Calu3 (cell line): Measurements from ENCODE around the gene TP53BP2. TPM values are rescaled to one million over a fixed set of nuclear protein-coding genes. Genes with fewer than 3 reads are reported as not detected.

Experiments
- BruUV-seq: library from RNA; stranded (reverse); fragments of 400-500 nt; replicated peaks from 2 replicates; lab custom pipeline; 2021; lab: Mats Ljungman, UMichigan
- CTCF ChIA-PET: fragments of 300-600 bp; sonication (Branson Sonifier 250); formaldehyde crosslinking; loops from one replicate; lab custom pipeline; 2022; ENCODE audit warnings: antibody characterized with exemption; lab: Charles Lee
- DNase-seq: peaks from one replicate; pipeline ENCODE4 v3.0.0; 2022
- H3K27ac Mint-ChIP-seq: one replicate; pipeline ENCODE4 v1.8.0; 2022; ENCODE audit warnings: mixed read lengths; ENCODE audit not compliant: unreplicated experiment
- H3K27me3 Mint-ChIP-seq: one replicate; pipeline ENCODE4 v1.8.0; 2022; ENCODE audit warnings: mixed read lengths; ENCODE audit not compliant: unreplicated experiment
- H3K36me3 Mint-ChIP-seq: one replicate; pipeline ENCODE4 v1.8.0; 2022; ENCODE audit warnings: mild to moderate bottlenecking, moderate library complexity, mixed read lengths; ENCODE audit not compliant: insufficient read depth, unreplicated experiment
- H3K4me1 Mint-ChIP-seq: one replicate; pipeline ENCODE4 v1.8.0; 2022; ENCODE audit warnings: mild to moderate bottlenecking, low read depth, mixed read lengths; ENCODE audit not compliant: unreplicated experiment
- H3K4me3 Mint-ChIP-seq: one replicate; pipeline ENCODE4 v1.8.0; 2022; ENCODE audit warnings: mild to moderate bottlenecking, low read depth, moderate library complexity, mixed read lengths; ENCODE audit not compliant: unreplicated experiment
- H3K9me3 Mint-ChIP-seq: one replicate; pipeline ENCODE4 v1.8.0; 2022; ENCODE audit warnings: low read depth, mixed read lengths; ENCODE audit not compliant: unreplicated experiment
- intact Hi-C: fragments of 100-400 bp; cut with micrococcal nuclease; formaldehyde crosslinking; loops from one replicate; pipeline ENCODE4 v1.10.0; 2022; ENCODE audit not compliant: unreplicated experiment
- total RNA-seq: library from RNA; stranded (reverse); gene quantifications from 2 replicates; pipeline ENCODE4 v1.2.3, GENCODE V29; 2022
- TF ChIP-seq, protein P1 (sequence below): fragments of 200-600 bp; IDR thresholded peaks from one replicate; pipeline ENCODE4 v1.8.0; 2022; ENCODE audit warnings: antibody characterized with exemption; ENCODE audit not compliant: unreplicated experiment

TP53BP2 gene
- total RNA-seq, 1 experiment from 2014 or later = 66.4 TPM

DNA sequence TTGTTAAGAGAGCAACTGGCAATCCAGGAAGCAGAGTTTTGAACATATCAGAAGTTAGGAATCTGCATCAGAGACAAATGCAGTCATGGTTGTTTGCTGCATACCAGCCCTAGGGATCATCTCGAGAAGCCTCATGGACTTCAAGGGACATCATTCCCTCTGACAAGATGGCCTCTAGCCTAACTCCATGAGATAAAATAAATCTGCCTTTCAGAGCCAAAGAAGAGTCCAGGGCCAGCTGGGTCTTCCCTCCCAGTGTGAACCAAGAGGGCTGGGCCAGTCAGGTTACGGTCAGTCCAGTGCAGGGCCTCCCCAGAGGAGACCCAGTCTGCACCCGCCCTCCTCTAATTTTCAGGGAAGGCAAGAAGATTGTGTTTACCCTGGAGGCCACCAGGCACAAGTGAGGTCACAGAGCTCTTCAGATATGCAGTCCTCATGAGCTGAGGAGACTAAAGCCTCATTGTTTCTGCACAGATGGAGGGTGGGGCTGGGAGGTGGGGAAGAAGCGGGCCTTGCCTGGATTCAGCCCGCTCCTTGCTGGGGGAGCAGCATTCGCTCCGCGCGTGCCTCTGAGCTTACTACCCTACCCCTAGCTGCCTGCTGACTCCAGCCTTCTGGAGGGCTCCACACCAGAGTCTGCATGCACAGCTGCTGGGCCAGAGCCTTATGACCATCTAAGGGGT lies 80.6 kb downstream of the TP53BP2 start:
- peaks cover 86% of the 10 kb centered on the region for H3K36me3 Mint-ChIP-seq

GRCh38 chr1:223763881-223764280 lies 81.9 kb downstream of the TP53BP2 start:
- no peak for DNase-seq
- TF ChIP-seq, protein P1, sequence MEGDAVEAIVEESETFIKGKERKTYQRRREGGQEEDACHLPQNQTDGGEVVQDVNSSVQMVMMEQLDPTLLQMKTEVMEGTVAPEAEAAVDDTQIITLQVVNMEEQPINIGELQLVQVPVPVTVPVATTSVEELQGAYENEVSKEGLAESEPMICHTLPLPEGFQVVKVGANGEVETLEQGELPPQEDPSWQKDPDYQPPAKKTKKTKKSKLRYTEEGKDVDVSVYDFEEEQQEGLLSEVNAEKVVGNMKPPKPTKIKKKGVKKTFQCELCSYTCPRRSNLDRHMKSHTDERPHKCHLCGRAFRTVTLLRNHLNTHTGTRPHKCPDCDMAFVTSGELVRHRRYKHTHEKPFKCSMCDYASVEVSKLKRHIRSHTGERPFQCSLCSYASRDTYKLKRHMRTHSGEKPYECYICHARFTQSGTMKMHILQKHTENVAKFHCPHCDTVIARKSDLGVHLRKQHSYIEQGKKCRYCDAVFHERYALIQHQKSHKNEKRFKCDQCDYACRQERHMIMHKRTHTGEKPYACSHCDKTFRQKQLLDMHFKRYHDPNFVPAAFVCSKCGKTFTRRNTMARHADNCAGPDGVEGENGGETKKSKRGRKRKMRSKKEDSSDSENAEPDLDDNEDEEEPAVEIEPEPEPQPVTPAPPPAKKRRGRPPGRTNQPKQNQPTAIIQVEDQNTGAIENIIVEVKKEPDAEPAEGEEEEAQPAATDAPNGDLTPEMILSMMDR = no peak
- Mint-ChIP-seq H3K4me1 (peaks cover 7% of the 10 kb centered on the region), H3K4me3 (no peak overlapping the region), H3K27ac (no peak overlapping the region), H3K36me3 (peaks cover 86% of the 10 kb centered on the region), H3K27me3 (no peaks in the 10 kb centered on the region), H3K9me3 (no peaks in the 10 kb centered on the region)
- intact Hi-C loops = no loop called here
- CTCF ChIA-PET = no interaction called here
- BruUV-seq = no TSS peak

More for the DNA sequence above, 80.6 kb downstream of the TP53BP2 start:
- CTCF ChIA-PET = interaction anchor here (0.9 kb wide), 1 partner anchor 52 kb away, joined by 3 read pairs; the partner anchor contains the start of gene CAPN2
- Mint-ChIP-seq H3K4me1 (peaks cover 17% of the 10 kb centered on the region), H3K9me3 (no peaks in the 10 kb centered on the region), H3K27ac (no peak overlapping the region), H3K27me3 (no peaks in the 10 kb centered on the region), H3K4me3 (no peak overlapping the region)
- peak; percentile 49 for DNase-seq
- intact Hi-C loops = no loop called here
- TF ChIP-seq, protein P1 = no peak
- no TSS peak for BruUV-seq

GRCh38 chr1:223763251-223763650 lies 82.5 kb downstream of the TP53BP2 start:
- intact Hi-C loops = no loop called here
- no peaks in the 10 kb centered on the region for H3K27me3 Mint-ChIP-seq
- H3K4me1 Mint-ChIP-seq = peaks cover 7% of the 10 kb centered on the region
- TF ChIP-seq, protein P1 = no peak
- DNase-seq = no peak
- CTCF ChIA-PET = no interaction called here
- peaks cover 86% of the 10 kb centered on the region for H3K36me3 Mint-ChIP-seq
- no peak overlapping the region for H3K4me3 Mint-ChIP-seq
- H3K9me3 Mint-ChIP-seq = no peaks in the 10 kb centered on the region
- BruUV-seq = no TSS peak
- peak overlapping the region; percentile 53 for H3K27ac Mint-ChIP-seq

DNA sequence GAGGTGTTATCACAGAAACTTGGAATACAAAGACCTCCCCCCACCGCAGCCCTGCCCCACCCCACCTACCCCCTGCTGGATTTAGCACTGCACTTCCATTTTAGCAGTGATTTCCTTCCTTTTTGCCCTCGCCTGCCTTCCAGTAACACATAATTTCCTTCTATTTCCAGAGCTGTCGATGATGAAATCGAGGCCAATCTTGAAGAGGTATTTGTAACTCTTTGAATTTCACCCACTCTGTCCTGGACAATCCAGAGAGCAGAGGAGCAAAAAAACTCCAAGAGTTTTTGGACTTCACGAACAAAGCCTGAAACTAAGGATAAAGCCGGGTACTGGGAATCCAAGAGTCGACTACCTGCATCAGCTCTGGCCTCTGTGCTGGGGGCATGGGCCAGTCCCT lies 84.3 kb downstream of the TP53BP2 start:
- H3K4me1 Mint-ChIP-seq = peaks cover 7% of the 10 kb centered on the region
- intact Hi-C loops = no loop called here
- no peak overlapping the region for H3K4me3 Mint-ChIP-seq
- DNase-seq = no peak
- H3K27ac Mint-ChIP-seq = no peak overlapping the region
- no TSS peak for BruUV-seq
- TF ChIP-seq, protein P1 = no peak
- H3K9me3 Mint-ChIP-seq = no peaks in the 10 kb centered on the region
- CTCF ChIA-PET = interaction anchor here (1.0 to 1.1 kb wide), 2 partner anchors 10 to 49 kb away, joined by 3 to 4 read pairs; no protein-coding TSS in a partner anchor
- peaks cover 93% of the 10 kb centered on the region for H3K36me3 Mint-ChIP-seq
- H3K27me3 Mint-ChIP-seq = no peaks in the 10 kb centered on the region
